Left renal pelvis (tissue), 4 donors: ENCODE data around the gene TRAF5. TPM values are rescaled to one million over a fixed set of nuclear protein-coding genes. Genes with fewer than 3 reads are reported as not detected.
"Not testable (repeated sequence)": the region's sequence is repeated elsewhere in the genome, so short reads cannot be mapped to it uniquely, and the experiment has no call there.

ENCODE experiments used
- DNase-seq, 4 donors: peaks; one replicate each; pipeline ENCODE4 v3.0.0-alpha.2; 2013; ENCODE audit warnings: low read depth in 4 of 4, low spot score in 3 of 4
- polyA plus RNA-seq, 4 donors: library from polyadenylated mRNA; unstranded; fragments of 120-200 nt; gene quantifications; one replicate each; pipeline ENCODE4 v1.2.1, GENCODE V29; 2013; ENCODE audit not compliant: insufficient read length in 4 of 4

Gene TRAF5
- polyA plus RNA-seq, 4 donors: 14.9 to 35.2 (median 21.4) TPM

DNA sequence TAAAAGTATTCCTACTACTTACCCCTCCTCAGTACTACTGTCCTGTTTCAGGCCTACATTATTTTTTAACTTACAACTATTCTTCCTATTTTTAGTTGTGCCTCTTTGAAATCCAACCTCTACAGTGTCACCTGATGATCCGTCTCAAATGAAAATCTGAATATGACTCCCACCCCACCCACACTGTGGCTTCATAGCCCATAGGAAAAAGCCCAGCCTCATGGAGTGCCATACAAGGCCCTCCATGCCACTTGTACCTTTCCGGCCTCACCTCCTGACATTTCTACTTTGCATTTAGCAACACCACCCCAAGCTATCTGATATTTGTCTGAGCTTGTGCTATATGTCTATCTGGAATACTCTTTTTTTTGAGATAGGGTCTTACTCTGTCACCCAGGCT lies 49.3 kb downstream of the TRAF5 start:
- no peak for DNase-seq

DNA sequence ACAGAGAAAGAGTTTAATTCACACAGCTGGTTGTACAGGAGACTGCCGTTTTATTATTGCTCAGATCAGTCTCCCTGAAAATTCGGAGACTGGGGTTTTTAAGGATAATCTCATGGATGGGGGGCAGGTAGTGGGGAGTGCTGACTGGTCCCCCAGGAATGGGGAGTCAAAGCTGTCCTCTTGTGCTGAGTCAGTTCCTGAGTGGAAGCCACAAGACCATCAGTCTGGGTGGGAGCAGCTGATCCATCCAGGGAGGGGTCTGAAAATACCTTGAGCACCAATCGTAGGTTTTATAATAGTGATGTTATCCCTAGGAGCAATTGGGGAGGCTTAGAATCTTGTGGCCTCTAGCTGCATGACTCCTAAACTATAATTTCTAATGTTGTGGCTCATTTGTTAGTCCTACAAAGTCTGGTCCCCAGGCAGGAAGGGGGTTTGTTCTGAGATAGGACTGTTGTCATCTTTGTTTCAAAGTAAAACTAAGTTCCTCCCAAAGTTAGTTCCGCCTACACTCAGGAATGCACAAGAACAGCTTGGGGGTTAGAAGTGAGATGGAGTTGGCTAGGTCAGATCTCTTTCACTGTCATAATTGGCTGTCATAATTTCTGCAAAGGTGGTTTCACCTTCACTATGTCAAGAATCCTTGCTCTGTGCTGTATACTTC lies 50.3 kb downstream of the TRAF5 start:
- no peak for DNase-seq

GRCh38 chr1:211377539-211378450 lies 51.2 kb downstream of the TRAF5 start:
- no peak for DNase-seq

DNA sequence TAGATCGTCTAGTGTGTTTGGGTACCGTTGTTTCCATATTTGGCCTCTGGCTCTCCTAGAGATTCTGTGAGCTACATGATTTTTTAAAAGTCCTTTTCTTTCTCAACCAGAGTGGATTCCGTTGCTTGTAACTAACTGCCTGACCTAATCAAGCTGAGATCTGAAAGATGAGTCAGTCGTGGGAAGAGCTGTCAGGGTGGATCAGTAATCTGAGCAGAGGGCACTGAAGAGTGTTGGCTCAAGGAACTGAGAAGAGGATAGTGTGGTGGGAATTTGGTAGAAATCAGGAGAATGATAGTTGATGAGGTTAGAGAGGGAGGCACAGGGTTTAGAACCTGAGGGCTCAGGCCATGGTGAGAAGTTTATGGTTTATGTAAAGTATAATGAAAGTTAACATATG lies 52.2 kb downstream of the TRAF5 start:
- no peak for DNase-seq

DNA sequence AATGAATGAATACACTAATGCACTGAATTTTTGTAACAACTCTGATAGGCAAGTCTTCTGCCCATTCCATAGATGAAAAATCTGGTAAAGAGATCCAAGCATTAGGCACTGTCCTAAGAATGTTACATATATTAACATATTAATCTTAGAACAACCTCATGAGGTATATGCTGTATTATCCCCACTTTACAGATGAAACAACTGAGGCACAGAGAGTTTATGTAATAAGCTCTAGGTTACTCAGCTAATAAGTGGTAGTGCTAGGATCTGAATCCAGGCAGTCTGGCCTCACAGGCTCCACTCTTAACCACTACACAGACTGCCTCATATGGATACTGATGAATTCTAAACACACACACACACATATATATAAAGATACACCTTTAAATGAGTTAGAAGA lies 52.8 kb downstream of the TRAF5 start:
- DNase-seq: no peak

DNA sequence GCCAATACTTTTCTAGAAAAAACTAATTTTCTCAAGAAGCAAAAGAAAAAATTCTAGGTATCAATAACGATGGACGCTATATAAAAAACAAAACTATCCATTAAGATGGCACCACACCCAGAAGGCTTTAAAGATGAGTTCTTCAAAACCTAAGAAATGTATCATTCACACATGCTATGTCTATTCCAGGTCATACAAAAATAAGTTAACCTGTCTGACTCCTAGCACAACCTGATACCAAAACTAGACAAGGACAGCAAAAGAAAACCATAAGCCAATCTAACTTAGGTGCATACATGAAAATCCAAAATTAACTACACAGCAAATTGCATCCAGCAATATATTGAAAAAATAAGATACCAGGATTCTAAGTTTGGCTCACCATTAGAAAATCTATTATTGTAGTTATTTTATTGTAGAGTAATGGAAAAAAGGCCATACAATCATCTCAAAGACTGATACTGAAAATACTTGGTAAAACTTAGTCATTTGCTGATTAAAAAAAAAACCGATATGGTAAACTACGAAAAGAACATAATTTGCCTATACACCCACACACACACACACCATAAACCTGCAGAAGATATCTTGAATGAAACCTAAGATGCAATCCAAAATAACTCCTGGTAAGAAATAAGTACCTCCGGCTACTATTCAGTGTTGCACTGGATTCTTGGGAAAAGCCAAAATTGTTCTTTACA lies 55.0 kb downstream of the TRAF5 start:
- no peak for DNase-seq

- DNase-seq: no peak
Measured at GRCh38 chr1:211382182-211382713, 55.6 kb downstream of the TRAF5 start.

DNA sequence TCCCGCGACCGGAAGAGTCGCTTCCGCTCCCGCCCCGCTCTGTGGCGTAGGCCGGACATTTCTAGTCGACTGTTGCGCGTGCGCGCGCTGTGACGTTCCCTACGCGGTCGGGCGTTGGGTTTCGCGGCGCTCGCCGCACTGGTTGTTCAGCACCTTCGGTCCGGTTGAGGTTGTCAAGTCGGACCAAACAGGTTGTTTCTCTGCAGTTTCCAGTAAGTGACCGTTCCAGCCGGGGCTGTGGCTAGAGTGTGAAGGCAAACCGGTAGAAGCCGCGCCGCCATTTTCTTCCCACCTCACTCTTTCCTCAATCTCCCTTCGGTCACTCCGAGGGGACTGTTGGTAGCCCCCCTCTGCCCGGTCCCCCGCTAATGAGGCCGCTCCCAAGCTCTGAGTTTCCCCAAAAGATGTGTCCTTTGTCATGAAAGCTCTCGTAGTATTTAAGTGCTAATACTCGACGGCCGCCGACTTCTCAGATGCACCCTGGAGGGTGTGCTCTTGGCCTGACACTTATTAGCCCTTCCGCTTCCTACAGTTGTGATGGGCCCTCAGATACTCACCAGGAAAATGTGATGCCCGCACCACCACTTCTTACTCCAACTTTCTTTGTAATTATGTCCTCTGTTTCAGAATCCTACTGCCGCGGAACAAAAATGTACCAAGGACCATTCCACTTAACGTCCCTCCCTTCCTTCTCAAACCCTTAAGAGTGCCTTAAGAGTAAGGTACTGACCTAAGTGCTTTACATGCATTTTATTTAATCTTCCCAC lies 56.3 kb downstream of the TRAF5 start:
- DNase-seq: peak; percentile 88 to 91 (median 90)

- DNase-seq: no peak
Measured at GRCh38 chr1:211384524-211384923, 57.9 kb downstream of the TRAF5 start.

GRCh38 chr1:211386921-211387320 lies 60.3 kb downstream of the TRAF5 start:
- DNase-seq: no peak

DNA sequence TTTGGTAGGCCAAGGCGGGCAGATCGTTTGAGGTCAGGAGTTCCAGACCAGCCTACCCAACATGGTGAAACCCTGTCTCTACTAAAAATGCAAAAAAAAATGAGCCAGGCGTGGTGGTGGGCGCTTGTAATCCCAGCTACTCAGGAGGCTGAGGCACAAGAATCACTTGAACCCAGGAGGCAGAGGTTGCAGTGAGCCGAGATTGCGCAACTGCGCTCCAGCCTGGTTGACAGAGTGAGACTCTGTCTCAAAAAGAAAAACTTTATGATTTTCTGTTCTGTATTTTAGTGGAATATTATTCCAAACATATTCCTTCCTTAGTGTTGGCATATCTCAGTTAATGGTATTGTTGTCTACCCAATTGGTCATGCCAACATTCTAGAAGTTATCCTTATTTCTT lies 64.2 kb downstream of the TRAF5 start:
- not testable (repeated sequence) for DNase-seq

DNA sequence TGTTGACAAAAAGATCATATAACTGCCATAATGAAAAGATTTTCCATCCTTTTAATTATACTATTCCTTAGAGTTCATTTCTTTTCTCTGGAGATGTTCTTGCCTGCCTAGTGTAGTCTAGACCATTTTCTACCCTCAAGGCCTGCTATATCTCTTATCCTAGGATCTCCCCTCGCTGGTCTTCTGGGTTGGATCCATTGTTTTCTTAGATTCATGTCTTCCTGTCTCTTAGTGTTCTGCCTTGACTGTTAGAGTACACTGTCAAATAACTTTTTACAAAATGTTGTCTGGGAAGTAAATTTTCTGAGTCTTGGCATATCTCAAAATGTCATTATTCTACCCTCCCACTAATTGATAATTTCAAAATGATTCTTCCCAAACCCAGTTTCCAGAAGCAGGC lies 66.6 kb downstream of the TRAF5 start:
- DNase-seq: no peak

DNA sequence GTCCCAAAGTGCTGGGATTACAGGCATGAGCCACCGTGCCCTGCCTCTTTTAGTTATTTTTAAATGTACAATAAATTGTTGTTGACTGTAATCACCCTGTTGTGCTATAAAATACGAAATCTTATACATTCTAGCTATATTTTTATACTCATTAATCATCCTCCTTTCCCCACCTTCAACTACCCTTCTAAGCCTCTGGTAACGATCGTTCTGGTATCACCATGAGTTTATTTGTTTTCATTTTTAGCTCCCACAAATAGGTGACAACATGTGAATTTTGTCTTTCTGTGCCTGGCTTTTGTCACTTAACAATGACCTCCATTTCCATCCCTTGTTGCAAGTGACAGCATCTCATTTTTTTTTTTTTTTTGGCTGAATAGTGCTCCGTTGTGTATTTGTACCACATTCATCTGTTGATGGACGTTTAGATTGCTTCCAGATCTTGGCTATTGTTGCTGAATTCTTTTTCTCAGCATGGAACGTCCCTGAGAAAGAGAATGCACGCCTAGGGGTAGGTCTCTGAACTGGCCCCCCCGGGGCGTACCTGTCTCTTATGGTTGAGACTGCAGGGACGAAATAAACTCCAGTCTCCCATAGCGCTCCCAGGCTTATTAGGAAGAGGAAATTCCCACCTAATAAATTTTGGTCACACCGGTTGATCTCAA lies 71.8 kb downstream of the TRAF5 start:
- DNase-seq: not testable (repeated sequence)

- not testable (repeated sequence) for DNase-seq
Measured at GRCh38 chr1:211399851-211400393, 73.3 kb downstream of the TRAF5 start.

DNA sequence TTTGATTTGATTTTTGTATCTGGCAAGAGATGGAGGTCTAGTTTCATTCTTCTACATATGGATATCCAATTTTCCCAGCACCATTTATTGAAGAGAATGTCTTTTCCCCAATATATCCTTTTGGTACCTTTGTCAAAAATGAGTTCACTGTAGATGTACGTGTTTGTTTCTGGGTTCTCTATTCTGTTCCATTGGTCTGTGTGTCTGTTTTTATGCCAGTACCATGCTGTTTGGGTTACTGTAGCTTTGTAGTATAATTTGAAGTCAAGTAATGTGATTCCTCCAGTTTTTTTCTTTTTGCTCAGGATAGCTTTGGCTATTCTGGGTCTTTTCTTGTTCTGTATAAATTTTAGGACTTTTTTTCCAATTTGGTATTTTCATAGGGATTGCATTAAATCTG lies 75.1 kb downstream of the TRAF5 start:
- DNase-seq: not testable (repeated sequence)

DNA sequence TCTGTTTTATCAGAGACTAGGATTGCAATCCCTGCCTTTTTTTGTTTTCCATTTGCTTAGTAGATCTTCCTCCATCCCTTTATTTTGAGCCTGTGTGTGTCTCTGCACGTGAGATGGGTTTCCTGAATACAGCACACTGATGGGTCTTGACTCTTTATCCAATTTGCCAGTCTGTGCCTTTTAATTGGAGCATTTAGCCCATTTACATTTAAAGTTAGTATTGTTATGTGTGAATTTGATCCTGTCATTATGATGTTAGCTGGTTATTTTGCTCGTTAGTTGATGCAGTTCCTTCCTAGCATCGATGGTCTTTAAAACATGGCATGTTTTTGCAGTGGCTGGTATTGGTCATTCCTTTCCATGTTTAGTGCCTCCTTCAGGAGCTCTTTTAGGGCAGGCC lies 79.5 kb downstream of the TRAF5 start:
- not testable (repeated sequence) for DNase-seq

GRCh38 chr1:211407749-211408148 lies 81.1 kb downstream of the TRAF5 start:
- not testable (repeated sequence) for DNase-seq

- DNase-seq: no peak
Measured at GRCh38 chr1:211411639-211412038, 85.0 kb downstream of the TRAF5 start.

- DNase-seq: no peak
Measured at GRCh38 chr1:211415700-211416099, 89.1 kb downstream of the TRAF5 start.
